Bronchial epithelial cell (primary cell): ENCODE measurements around the gene ARHGAP6. TPM values are rescaled to one million over a fixed set of nuclear protein-coding genes. Genes with fewer than 3 reads are reported as not detected.

Source experiments
- DNase-seq: peaks from one replicate; pipeline ENCODE4 v3.0.0-alpha.2; 2010; ENCODE audit warnings: low read depth
- FAIRE-seq: peaks from 2 replicates; lab custom pipeline; 2011; peaks lifted over from hg19 to GRCh38; lab: Jason Lieb, UNC
- H3K27me3 ChIP-seq: 2 replicates; pipeline ENCODE4 v1.5.1; 2011; ENCODE audit warnings: low read length; ENCODE audit not compliant: control insufficient read depth, insufficient read depth
- H3K36me3 ChIP-seq: 2 replicates; pipeline ENCODE4 v1.5.1; 2011; ENCODE audit warnings: low read length; ENCODE audit not compliant: control insufficient read depth, insufficient read depth
- H3K4me3 ChIP-seq: 2 replicates; pipeline ENCODE4 v1.5.1; 2011; ENCODE audit warnings: mild to moderate bottlenecking, low read depth, low read length, control low read depth
- total RNA-seq: library from RNA; depleted of rRNA; stranded (reverse); fragments of >200 nt; gene quantifications from 2 replicates; pipeline ENCODE4 v1.2.1, GENCODE V29; 2014
- TF ChIP-seq, protein P1 (sequence below): IDR thresholded peaks from 2 replicates; pipeline ENCODE4 v1.5.1; 2011; ENCODE audit warnings: mild to moderate bottlenecking, moderate library complexity, low read length, control low read depth, inconsistent platforms; ENCODE audit not compliant: insufficient read depth, severe bottlenecking

ARHGAP6 gene
- total RNA-seq, 1 donor from 2014 or later, result under 0.01 TPM

GRCh38 chrX:11611965-11612364 is 53.8 kb downstream of the ARHGAP6 start:
- no peaks in the 10 kb centered on the region for H3K36me3 ChIP-seq
- TF ChIP-seq, protein P1, sequence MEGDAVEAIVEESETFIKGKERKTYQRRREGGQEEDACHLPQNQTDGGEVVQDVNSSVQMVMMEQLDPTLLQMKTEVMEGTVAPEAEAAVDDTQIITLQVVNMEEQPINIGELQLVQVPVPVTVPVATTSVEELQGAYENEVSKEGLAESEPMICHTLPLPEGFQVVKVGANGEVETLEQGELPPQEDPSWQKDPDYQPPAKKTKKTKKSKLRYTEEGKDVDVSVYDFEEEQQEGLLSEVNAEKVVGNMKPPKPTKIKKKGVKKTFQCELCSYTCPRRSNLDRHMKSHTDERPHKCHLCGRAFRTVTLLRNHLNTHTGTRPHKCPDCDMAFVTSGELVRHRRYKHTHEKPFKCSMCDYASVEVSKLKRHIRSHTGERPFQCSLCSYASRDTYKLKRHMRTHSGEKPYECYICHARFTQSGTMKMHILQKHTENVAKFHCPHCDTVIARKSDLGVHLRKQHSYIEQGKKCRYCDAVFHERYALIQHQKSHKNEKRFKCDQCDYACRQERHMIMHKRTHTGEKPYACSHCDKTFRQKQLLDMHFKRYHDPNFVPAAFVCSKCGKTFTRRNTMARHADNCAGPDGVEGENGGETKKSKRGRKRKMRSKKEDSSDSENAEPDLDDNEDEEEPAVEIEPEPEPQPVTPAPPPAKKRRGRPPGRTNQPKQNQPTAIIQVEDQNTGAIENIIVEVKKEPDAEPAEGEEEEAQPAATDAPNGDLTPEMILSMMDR, result no peak
- no peaks in the 10 kb centered on the region for H3K27me3 ChIP-seq
- DNase-seq (no peak), FAIRE-seq (no peak)
- H3K4me3 ChIP-seq, result no peak overlapping the region

DNA sequence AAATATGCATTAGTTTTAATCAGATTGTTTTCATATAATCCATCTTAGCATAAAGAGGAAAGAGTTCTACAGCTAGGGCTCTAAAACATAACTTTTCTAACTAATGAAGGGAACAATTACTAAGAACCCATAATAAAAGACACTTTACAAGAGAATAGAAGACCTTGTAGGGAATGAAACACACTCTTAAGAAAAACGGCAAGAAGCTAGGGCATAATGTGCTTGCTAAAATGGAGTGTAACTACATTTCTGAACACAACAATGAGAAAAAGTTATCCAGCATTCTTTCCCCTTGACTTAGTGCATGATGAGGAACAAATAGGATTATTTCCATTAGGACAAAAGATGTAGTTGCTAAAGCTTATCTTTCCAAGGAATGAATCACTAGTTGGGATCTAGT is 54.6 kb downstream of the ARHGAP6 start:
- FAIRE-seq, result no peak
- no peaks in the 10 kb centered on the region for H3K36me3 ChIP-seq
- TF ChIP-seq, protein P1, result no peak
- no peak overlapping the region for H3K4me3 ChIP-seq
- DNase-seq, result no peak
- H3K27me3 ChIP-seq, result no peaks in the 10 kb centered on the region

DNA sequence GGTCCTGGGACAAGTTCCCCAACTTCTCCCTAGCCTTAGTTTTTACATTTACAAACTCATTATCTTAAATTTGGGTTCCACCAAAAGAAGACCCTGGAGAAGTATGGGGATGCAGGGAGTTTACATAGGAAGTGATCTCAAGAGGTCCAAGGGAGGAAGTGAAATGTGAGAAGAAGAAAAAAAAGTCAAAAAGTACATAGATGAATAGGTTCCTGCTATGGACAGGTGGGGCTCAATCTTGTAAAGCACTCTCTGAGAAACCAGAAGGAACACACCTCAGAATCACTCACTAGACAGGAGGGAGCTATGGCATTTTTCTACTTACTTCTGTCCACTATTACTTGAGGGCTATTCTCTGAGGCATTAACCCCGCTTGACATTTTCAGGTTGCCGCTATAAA is 56.6 kb downstream of the ARHGAP6 start:
- FAIRE-seq (no peak), DNase-seq (no peak)
- TF ChIP-seq, protein P1, result no peak
- no peaks in the 10 kb centered on the region for H3K36me3 ChIP-seq
- no peaks in the 10 kb centered on the region for H3K27me3 ChIP-seq
- no peak overlapping the region for H3K4me3 ChIP-seq

DNA sequence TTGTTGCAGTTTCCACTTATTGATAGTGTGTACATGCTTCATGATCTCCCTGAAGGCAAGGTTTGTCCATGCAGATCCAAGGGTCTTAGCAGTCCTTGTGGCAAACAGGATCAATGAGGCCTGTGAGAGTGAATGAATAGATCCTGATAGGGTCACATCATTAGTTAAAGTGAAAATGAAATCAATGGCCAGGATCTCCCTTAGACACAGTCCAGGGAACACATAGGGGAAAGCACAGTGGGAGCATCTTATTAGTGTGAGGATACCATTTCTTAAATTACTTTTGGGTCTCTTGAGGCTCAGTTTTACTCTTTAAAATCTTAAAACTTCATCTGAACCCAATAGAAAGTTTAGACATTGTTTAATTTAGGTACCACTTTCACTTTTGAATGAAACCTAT is 59.3 kb downstream of the ARHGAP6 start:
- TF ChIP-seq, protein P1, result no peak
- H3K36me3 ChIP-seq, result no peaks in the 10 kb centered on the region
- DNase-seq (no peak), FAIRE-seq (no peak)
- no peak overlapping the region for H3K4me3 ChIP-seq
- no peaks in the 10 kb centered on the region for H3K27me3 ChIP-seq

GRCh38 chrX:11600578-11600977 is 65.1 kb downstream of the ARHGAP6 start:
- DNase-seq (no peak), FAIRE-seq (no peak)
- TF ChIP-seq, protein P1, result no peak

DNA sequence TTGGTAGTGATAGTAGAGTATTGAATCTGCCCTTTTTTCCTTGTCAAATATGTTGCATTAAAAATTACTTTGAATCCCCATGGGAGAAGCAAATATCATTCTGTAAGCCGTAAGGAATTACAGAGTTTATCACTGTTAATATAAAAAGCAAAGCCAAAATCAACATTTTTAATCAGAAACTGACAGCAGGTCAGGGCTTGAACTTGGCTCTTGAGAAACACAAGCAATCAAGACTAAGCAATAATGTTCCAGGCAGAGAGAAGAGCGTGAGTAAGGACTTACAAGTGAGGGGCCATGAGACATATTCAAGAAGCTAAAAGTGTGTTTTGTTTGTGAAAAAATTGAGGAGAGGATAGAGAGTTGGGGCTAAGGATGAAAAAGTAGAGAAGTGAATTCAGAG is 68.2 kb downstream of the ARHGAP6 start:
- FAIRE-seq (no peak), DNase-seq (no peak)
- Histone ChIP-seq H3K27me3 (no peaks in the 10 kb centered on the region), H3K36me3 (no peaks in the 10 kb centered on the region), H3K4me3 (no peak overlapping the region)
- TF ChIP-seq, protein P1, result no peak

More at GRCh38 chrX:11600578-11600977, 65.1 kb downstream of the ARHGAP6 start:
- H3K4me3 ChIP-seq, result no peak overlapping the region
- H3K36me3 ChIP-seq, result no peaks in the 10 kb centered on the region
- no peaks in the 10 kb centered on the region for H3K27me3 ChIP-seq
